Renal pelvis (tissue), 4 donors: ENCODE measurements around the gene ABLIM1. TPM values are rescaled to one million over a fixed set of nuclear protein-coding genes. Genes with fewer than 3 reads are reported as not detected.

ENCODE experiments used
- DNase-seq: peaks from one replicate; pipeline ENCODE4 v3.0.0-alpha.2; 2013
- polyA plus RNA-seq, 3 donors: library from polyadenylated mRNA; unstranded; fragments of 120-200 nt; gene quantifications; one replicate each; pipeline ENCODE4 v1.2.1, GENCODE V29; 2013; ENCODE audit not compliant: insufficient read length in 3 of 3

The ABLIM1 gene
- polyA plus RNA-seq, 3 donors = 82.3 to 116 (median 108) TPM

- DNase-seq = no peak
Observed at GRCh38 chr10:114593240-114593792, 64.8 kb downstream of the ABLIM1 start.

- DNase-seq = no peak
Observed at GRCh38 chr10:114590993-114591392, 67.1 kb downstream of the ABLIM1 start.

- DNase-seq = no peak
Observed at GRCh38 chr10:114584419-114584818, 73.7 kb downstream of the ABLIM1 start.

GRCh38 chr10:114581071-114581470 is 77.0 kb downstream of the ABLIM1 start:
- no peak for DNase-seq

- DNase-seq = no peak
Observed at GRCh38 chr10:114577133-114577532, 80.9 kb downstream of the ABLIM1 start.

GRCh38 chr10:114576716-114577115 is 81.4 kb downstream of the ABLIM1 start:
- no peak for DNase-seq

GRCh38 chr10:114576132-114576487 is 82.0 kb downstream of the ABLIM1 start:
- DNase-seq = no peak

GRCh38 chr10:114575417-114576131 is 82.5 kb downstream of the ABLIM1 start:
- DNase-seq = no peak

- DNase-seq = no peak
Observed at GRCh38 chr10:114573330-114574045, 84.6 kb downstream of the ABLIM1 start.

- DNase-seq = peak; percentile 16
Observed at GRCh38 chr10:114571316-114571999, 86.6 kb downstream of the ABLIM1 start.

- DNase-seq = no peak
Observed at GRCh38 chr10:114566064-114566463, 92.0 kb downstream of the ABLIM1 start.

- no peak for DNase-seq
Observed at GRCh38 chr10:114565066-114565465, 93.0 kb downstream of the ABLIM1 start.

GRCh38 chr10:114561008-114561523 is 97.0 kb downstream of the ABLIM1 start:
- DNase-seq = no peak

- DNase-seq = no peak
Observed at GRCh38 chr10:114560144-114560543, 97.9 kb downstream of the ABLIM1 start.

- DNase-seq = no peak
Observed at GRCh38 chr10:114559636-114560035, 98.4 kb downstream of the ABLIM1 start.

- DNase-seq = no peak
Observed at GRCh38 chr10:114557854-114558253, 100.2 kb downstream of the ABLIM1 start.

- no peak for DNase-seq
Observed at GRCh38 chr10:114556236-114557122, 101.6 kb downstream of the ABLIM1 start.

- DNase-seq = no peak
Observed at GRCh38 chr10:114553436-114553835, 104.6 kb downstream of the ABLIM1 start.

GRCh38 chr10:114552050-114552449 is 106.0 kb downstream of the ABLIM1 start:
- DNase-seq = no peak

GRCh38 chr10:114551636-114551972 is 106.5 kb downstream of the ABLIM1 start:
- DNase-seq = no peak
